ENCODE measurements around the gene KLHL10.

KLHL10 gene

GRCh38 chr17:41794540-41794975, 43.1 kb upstream of the KLHL10 start:
- peaks cover 26% of the 10 kb centered on the region for H3K4me1 ChIP-seq (ENCODE audit: control insufficient read depth, insufficient read depth, low read depth, low read length)
- peak overlapping the region; percentile 34 to 61 for H3K18ac ChIP-seq (ENCODE audit: low read depth in 1 of 2, low read length in 2 of 2)
- DNase-seq = no peak
- H2BK15ac ChIP-seq (ENCODE audit: low read depth, poor library complexity, severe bottlenecking) = no peak overlapping the region
- H2BK5ac ChIP-seq (ENCODE audit: low read depth, low read length, poor library complexity, severe bottlenecking) = no peak overlapping the region
- WGBS = 89% methylated on average over 5 of the region's 5 CpGs
- H3K4me2 ChIP-seq (ENCODE audit: low read length, poor library complexity, severe bottlenecking) = no peak overlapping the region
- no peak overlapping the region for H3K27ac ChIP-seq (ENCODE audit: low read length, poor library complexity, severe bottlenecking)
- no peaks in the 10 kb centered on the region for H3K36me3 ChIP-seq (ENCODE audit: control insufficient read depth in 1 of 2, insufficient read depth in 2 of 2, low read depth in 1 of 2, low read length in 2 of 2)
- H3K23ac ChIP-seq (ENCODE audit: low read length in 2 of 2) = no peak overlapping the region
- H2BK12ac ChIP-seq (ENCODE audit: low read length in 2 of 2) = peak overlapping the region in 1 of 2 experiments; percentile 85
- H3K4me3 ChIP-seq (ENCODE audit: insufficient read depth in 1 of 2, low read depth in 1 of 2, low read length in 2 of 2) = no peak overlapping the region
- peak overlapping the region; percentile 19 for H4K8ac ChIP-seq (ENCODE audit: low read length)
- peaks cover 0 to 3% of the 10 kb centered on the region in 2 experiments for H3K27me3 ChIP-seq (ENCODE audit: control insufficient read depth in 1 of 2, insufficient read depth in 1 of 2, low read length in 2 of 2)
- no peaks in the 10 kb centered on the region for H3K9me3 ChIP-seq (ENCODE audit: control insufficient read depth, low read length)
- H2AFZ ChIP-seq (ENCODE audit: low read depth, low read length) = no peak overlapping the region
- no peak overlapping the region for H4K91ac ChIP-seq (ENCODE audit: low read length)
- H3K14ac ChIP-seq (ENCODE audit: low read length in 2 of 2) = no peak overlapping the region
- peak overlapping the region; percentile 82 for H2AK5ac ChIP-seq (ENCODE audit: low read length, severe bottlenecking)
- no peak overlapping the region for H3K9ac ChIP-seq (ENCODE audit: low read length)
- no peak overlapping the region for H2BK120ac ChIP-seq (ENCODE audit: low read depth, low read length)
- peak overlapping the region in 1 of 2 experiments; percentile 80 for H3K4ac ChIP-seq (ENCODE audit: low read depth in 1 of 2, low read length in 2 of 2)
- peaks cover 2% of the 10 kb centered on the region for H3K79me1 ChIP-seq (replicated peaks; ENCODE audit: low read length, poor library complexity, severe bottlenecking)

- peak overlapping the region; percentile 66 for H2BK120ac ChIP-seq (ENCODE audit: low read depth, low read length)
- no peak overlapping the region for H2BK5ac ChIP-seq (ENCODE audit: low read depth, low read length, poor library complexity, severe bottlenecking)
- H3K4me1 ChIP-seq (ENCODE audit: control insufficient read depth, insufficient read depth, low read depth, low read length) = peaks cover 35% of the 10 kb centered on the region
- H2BK15ac ChIP-seq (ENCODE audit: low read depth, poor library complexity, severe bottlenecking) = peak overlapping the region; percentile 71
- no peaks in the 10 kb centered on the region for H3K9me3 ChIP-seq (ENCODE audit: control insufficient read depth, low read length)
- peaks cover 2% of the 10 kb centered on the region for H3K79me1 ChIP-seq (replicated peaks; ENCODE audit: low read length, poor library complexity, severe bottlenecking)
- peak overlapping the region in 1 of 2 experiments; percentile 49 for H3K18ac ChIP-seq (ENCODE audit: low read depth in 1 of 2, low read length in 2 of 2)
- no peak overlapping the region for H3K27ac ChIP-seq (ENCODE audit: low read length, poor library complexity, severe bottlenecking)
- no peak for DNase-seq
- H3K23ac ChIP-seq (ENCODE audit: low read length in 2 of 2) = no peak overlapping the region
- H3K36me3 ChIP-seq (ENCODE audit: control insufficient read depth in 1 of 2, insufficient read depth in 2 of 2, low read depth in 1 of 2, low read length in 2 of 2) = no peaks in the 10 kb centered on the region
- no peak overlapping the region for H3K4me2 ChIP-seq (ENCODE audit: low read length, poor library complexity, severe bottlenecking)
- 96% methylated on average over 10 of the region's 10 CpGs for WGBS
- no peak overlapping the region for H3K4me3 ChIP-seq (ENCODE audit: insufficient read depth in 1 of 2, low read depth in 1 of 2, low read length in 2 of 2)
- no peak overlapping the region for H4K91ac ChIP-seq (ENCODE audit: low read length)
- H3K14ac ChIP-seq (ENCODE audit: low read length in 2 of 2) = no peak overlapping the region
- H3K27me3 ChIP-seq (ENCODE audit: control insufficient read depth in 1 of 2, insufficient read depth in 1 of 2, low read length in 2 of 2) = no peaks in the 10 kb centered on the region
- no peak overlapping the region for H3K9ac ChIP-seq (ENCODE audit: low read length)
- peak overlapping the region; percentile 21 for H4K8ac ChIP-seq (ENCODE audit: low read length)
- peak overlapping the region; percentile 41 for H2AK5ac ChIP-seq (ENCODE audit: low read length, severe bottlenecking)
- peak overlapping the region; percentile 45 to 69 for H2BK12ac ChIP-seq (ENCODE audit: low read length in 2 of 2)
- H2AFZ ChIP-seq (ENCODE audit: low read depth, low read length) = no peak overlapping the region
- H3K4ac ChIP-seq (ENCODE audit: low read depth in 1 of 2, low read length in 2 of 2) = peak overlapping the region in 1 of 2 experiments; percentile 67
Measured at GRCh38 chr17:41796121-41796895, 41.3 kb upstream of the KLHL10 start.

GRCh38 chr17:41797377-41797776, 40.2 kb upstream of the KLHL10 start:
- no peak overlapping the region for H2AK5ac ChIP-seq (ENCODE audit: low read length, severe bottlenecking)
- H3K14ac ChIP-seq (ENCODE audit: low read length in 2 of 2) = no peak overlapping the region
- peaks cover 2% of the 10 kb centered on the region for H3K79me1 ChIP-seq (replicated peaks; ENCODE audit: low read length, poor library complexity, severe bottlenecking)
- peak overlapping the region in 1 of 2 experiments; percentile 41 for H2BK12ac ChIP-seq (ENCODE audit: low read length in 2 of 2)
- no peak overlapping the region for H4K91ac ChIP-seq (ENCODE audit: low read length)
- H3K4me2 ChIP-seq (ENCODE audit: low read length, poor library complexity, severe bottlenecking) = no peak overlapping the region
- H3K27me3 ChIP-seq (ENCODE audit: control insufficient read depth in 1 of 2, insufficient read depth in 1 of 2, low read length in 2 of 2) = no peaks in the 10 kb centered on the region
- H2BK120ac ChIP-seq (ENCODE audit: low read depth, low read length) = no peak overlapping the region
- peaks cover 5 to 7% of the 10 kb centered on the region in 2 experiments for H3K36me3 ChIP-seq (ENCODE audit: control insufficient read depth in 1 of 2, insufficient read depth in 2 of 2, low read depth in 1 of 2, low read length in 2 of 2)
- H3K4ac ChIP-seq (ENCODE audit: low read depth in 1 of 2, low read length in 2 of 2) = no peak overlapping the region
- H3K9me3 ChIP-seq (ENCODE audit: control insufficient read depth, low read length) = no peaks in the 10 kb centered on the region
- H3K4me3 ChIP-seq (ENCODE audit: insufficient read depth in 1 of 2, low read depth in 1 of 2, low read length in 2 of 2) = no peak overlapping the region
- DNase-seq = no peak
- no peak overlapping the region for H3K18ac ChIP-seq (ENCODE audit: low read depth in 1 of 2, low read length in 2 of 2)
- H3K4me1 ChIP-seq (ENCODE audit: control insufficient read depth, insufficient read depth, low read depth, low read length) = peaks cover 35% of the 10 kb centered on the region
- no peak overlapping the region for H3K9ac ChIP-seq (ENCODE audit: low read length)
- peak overlapping the region; percentile 54 for H2BK15ac ChIP-seq (ENCODE audit: low read depth, poor library complexity, severe bottlenecking)
- no peak overlapping the region for H3K27ac ChIP-seq (ENCODE audit: low read length, poor library complexity, severe bottlenecking)
- H4K8ac ChIP-seq (ENCODE audit: low read length) = no peak overlapping the region
- H2BK5ac ChIP-seq (ENCODE audit: low read depth, low read length, poor library complexity, severe bottlenecking) = no peak overlapping the region
- H3K23ac ChIP-seq (ENCODE audit: low read length in 2 of 2) = no peak overlapping the region
- 97% methylated on average over 3 of the region's 3 CpGs for WGBS
- H2AFZ ChIP-seq (ENCODE audit: low read depth, low read length) = no peak overlapping the region

GRCh38 chr17:41799366-41799765, 38.3 kb upstream of the KLHL10 start:
- H3K4me1 ChIP-seq (ENCODE audit: control insufficient read depth, insufficient read depth, low read depth, low read length) = peaks cover 23% of the 10 kb centered on the region
- H2BK12ac ChIP-seq (ENCODE audit: low read length in 2 of 2) = peak overlapping the region in 1 of 2 experiments; percentile 55
- no peaks in the 10 kb centered on the region for H3K27me3 ChIP-seq (ENCODE audit: control insufficient read depth in 1 of 2, insufficient read depth in 1 of 2, low read length in 2 of 2)
- no peak overlapping the region for H3K27ac ChIP-seq (ENCODE audit: low read length, poor library complexity, severe bottlenecking)
- H2AFZ ChIP-seq (ENCODE audit: low read depth, low read length) = no peak overlapping the region
- DNase-seq = no peak
- peak overlapping the region in 1 of 2 experiments; percentile 92 for H3K14ac ChIP-seq (ENCODE audit: low read length in 2 of 2)
- H3K36me3 ChIP-seq (ENCODE audit: control insufficient read depth in 1 of 2, insufficient read depth in 2 of 2, low read depth in 1 of 2, low read length in 2 of 2) = peaks cover 9 to 18% of the 10 kb centered on the region in 2 experiments
- no peak overlapping the region for H4K8ac ChIP-seq (ENCODE audit: low read length)
- no peak overlapping the region for H3K4ac ChIP-seq (ENCODE audit: low read depth in 1 of 2, low read length in 2 of 2)
- no peak overlapping the region for H4K91ac ChIP-seq (ENCODE audit: low read length)
- peak overlapping the region in 1 of 2 experiments; percentile 38 for H3K18ac ChIP-seq (ENCODE audit: low read depth in 1 of 2, low read length in 2 of 2)
- no peak overlapping the region for H3K4me2 ChIP-seq (ENCODE audit: low read length, poor library complexity, severe bottlenecking)
- peaks cover 4% of the 10 kb centered on the region for H3K79me1 ChIP-seq (replicated peaks; ENCODE audit: low read length, poor library complexity, severe bottlenecking)
- 94% methylated on average over 8 of the region's 8 CpGs for WGBS
- H3K23ac ChIP-seq (ENCODE audit: low read length in 2 of 2) = no peak overlapping the region
- no peak overlapping the region for H3K9ac ChIP-seq (ENCODE audit: low read length)
- H2BK5ac ChIP-seq (ENCODE audit: low read depth, low read length, poor library complexity, severe bottlenecking) = no peak overlapping the region
- no peaks in the 10 kb centered on the region for H3K9me3 ChIP-seq (ENCODE audit: control insufficient read depth, low read length)
- H2BK120ac ChIP-seq (ENCODE audit: low read depth, low read length) = no peak overlapping the region
- H3K4me3 ChIP-seq (ENCODE audit: insufficient read depth in 1 of 2, low read depth in 1 of 2, low read length in 2 of 2) = no peak overlapping the region
- no peak overlapping the region for H2BK15ac ChIP-seq (ENCODE audit: low read depth, poor library complexity, severe bottlenecking)
- peak overlapping the region; percentile 90 for H2AK5ac ChIP-seq (ENCODE audit: low read length, severe bottlenecking)

Data from mesenchymal stem cell (in vitro differentiated cells and primary cell).